K562 (cell line): ENCODE results near the gene CACNA1C.

Experiments used
- HDAC2 ChIP-seq: fragments of 450-650 bp; IDR thresholded peaks from 2 replicates; pipeline ENCODE4 v1.6.1; 2016; ENCODE audit warnings: mild to moderate bottlenecking
- NCOA1 ChIP-seq: fragments of 450-650 bp; IDR thresholded peaks from 2 replicates; pipeline ENCODE4 v1.6.1; 2016; ENCODE audit warnings: low read depth
- NR1H2 ChIP-seq: sonication (generic); formaldehyde crosslinking; IDR thresholded peaks from 2 replicates; pipeline ENCODE4 v1.4.0; 2020; ENCODE audit warnings: mild to moderate bottlenecking, missing genetic modification reagents
- POU5F1 ChIP-seq: fragments of 150-350 bp; IDR thresholded peaks from 2 replicates; pipeline ENCODE4 v1.6.1; 2014; ENCODE audit warnings: borderline replicate concordance, low read length, low read depth, mild to moderate bottlenecking; ENCODE audit not compliant: partially characterized antibody
- TF ChIP-seq, protein P1 (sequence below), 2 experiments: IDR thresholded peaks; 2 replicates each; pipeline ENCODE4 v1.6.1; 2012; ENCODE audit warnings: improper control_type of control experiment in 2 of 2, low read depth in 2 of 2, low read length in 2 of 2, borderline replicate concordance in 1 of 2
- TF ChIP-seq, protein P2 (sequence below), 3 experiments: IDR thresholded peaks in 2 of 3; conservative IDR thresholded peaks in 1 of 3; 2 replicates each; pipeline ENCODE4 v1.5.1; 2011 to 2012; ENCODE audit warnings: low read length in 3 of 3, mild to moderate bottlenecking in 3 of 3, control low read depth in 2 of 3, improper control_type of control experiment in 1 of 3, inconsistent platforms in 1 of 3, low read depth in 1 of 3, mixed read lengths in 1 of 3, moderate library complexity in 1 of 3; ENCODE audit not compliant: insufficient read depth in 2 of 3

DNA sequence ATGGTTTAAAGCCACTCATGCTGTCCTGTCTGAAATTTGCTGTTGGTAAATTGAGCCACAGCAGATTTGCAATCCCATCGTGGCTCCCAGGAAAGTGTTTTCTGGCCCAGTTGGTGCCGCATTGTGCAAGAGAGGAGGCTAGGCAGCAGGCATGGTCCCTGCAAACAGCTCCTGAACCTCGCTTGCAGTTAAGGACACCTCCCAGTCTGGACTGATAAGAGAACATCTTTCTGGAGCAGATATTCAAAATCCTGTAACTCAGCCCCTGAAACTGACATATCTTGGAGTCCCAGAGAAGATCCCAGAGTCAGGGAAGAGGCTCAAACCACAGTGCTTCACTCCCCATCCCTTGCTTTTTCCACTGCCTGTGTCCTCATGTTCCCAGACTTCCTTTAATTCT is 413.4 kb downstream of the CACNA1C start:
- no peak for TF ChIP-seq NR1H2 (CRISPR knock-in tag)
- TF ChIP-seq, protein P1, sequence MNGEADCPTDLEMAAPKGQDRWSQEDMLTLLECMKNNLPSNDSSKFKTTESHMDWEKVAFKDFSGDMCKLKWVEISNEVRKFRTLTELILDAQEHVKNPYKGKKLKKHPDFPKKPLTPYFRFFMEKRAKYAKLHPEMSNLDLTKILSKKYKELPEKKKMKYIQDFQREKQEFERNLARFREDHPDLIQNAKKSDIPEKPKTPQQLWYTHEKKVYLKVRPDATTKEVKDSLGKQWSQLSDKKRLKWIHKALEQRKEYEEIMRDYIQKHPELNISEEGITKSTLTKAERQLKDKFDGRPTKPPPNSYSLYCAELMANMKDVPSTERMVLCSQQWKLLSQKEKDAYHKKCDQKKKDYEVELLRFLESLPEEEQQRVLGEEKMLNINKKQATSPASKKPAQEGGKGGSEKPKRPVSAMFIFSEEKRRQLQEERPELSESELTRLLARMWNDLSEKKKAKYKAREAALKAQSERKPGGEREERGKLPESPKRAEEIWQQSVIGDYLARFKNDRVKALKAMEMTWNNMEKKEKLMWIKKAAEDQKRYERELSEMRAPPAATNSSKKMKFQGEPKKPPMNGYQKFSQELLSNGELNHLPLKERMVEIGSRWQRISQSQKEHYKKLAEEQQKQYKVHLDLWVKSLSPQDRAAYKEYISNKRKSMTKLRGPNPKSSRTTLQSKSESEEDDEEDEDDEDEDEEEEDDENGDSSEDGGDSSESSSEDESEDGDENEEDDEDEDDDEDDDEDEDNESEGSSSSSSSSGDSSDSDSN (IDR thresholded peaks at IDR 0.05; ENCODE audit: borderline replicate concordance in 1 of 2, low read depth in 2 of 2, low read length in 2 of 2) = no peak
- TF ChIP-seq, protein P2, sequence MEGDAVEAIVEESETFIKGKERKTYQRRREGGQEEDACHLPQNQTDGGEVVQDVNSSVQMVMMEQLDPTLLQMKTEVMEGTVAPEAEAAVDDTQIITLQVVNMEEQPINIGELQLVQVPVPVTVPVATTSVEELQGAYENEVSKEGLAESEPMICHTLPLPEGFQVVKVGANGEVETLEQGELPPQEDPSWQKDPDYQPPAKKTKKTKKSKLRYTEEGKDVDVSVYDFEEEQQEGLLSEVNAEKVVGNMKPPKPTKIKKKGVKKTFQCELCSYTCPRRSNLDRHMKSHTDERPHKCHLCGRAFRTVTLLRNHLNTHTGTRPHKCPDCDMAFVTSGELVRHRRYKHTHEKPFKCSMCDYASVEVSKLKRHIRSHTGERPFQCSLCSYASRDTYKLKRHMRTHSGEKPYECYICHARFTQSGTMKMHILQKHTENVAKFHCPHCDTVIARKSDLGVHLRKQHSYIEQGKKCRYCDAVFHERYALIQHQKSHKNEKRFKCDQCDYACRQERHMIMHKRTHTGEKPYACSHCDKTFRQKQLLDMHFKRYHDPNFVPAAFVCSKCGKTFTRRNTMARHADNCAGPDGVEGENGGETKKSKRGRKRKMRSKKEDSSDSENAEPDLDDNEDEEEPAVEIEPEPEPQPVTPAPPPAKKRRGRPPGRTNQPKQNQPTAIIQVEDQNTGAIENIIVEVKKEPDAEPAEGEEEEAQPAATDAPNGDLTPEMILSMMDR (IDR thresholded peaks at IDR 0.05 in 2 of 3, conservative IDR thresholded peaks at IDR 0.05 in 1 of 3; ENCODE audit: insufficient read depth in 2 of 3, low read depth in 1 of 3, low read length in 3 of 3) = no peak
- no peak for TF ChIP-seq HDAC2
- TF ChIP-seq NCOA1 = no peak
- TF ChIP-seq POU5F1 = no peak
